Body of pancreas (tissue), 4 donors: ENCODE results near the gene PSIP1. TPM values are rescaled to one million over a fixed set of nuclear protein-coding genes. Genes with fewer than 3 reads are reported as not detected.

ENCODE experiments used
- ATAC-seq: fragments of 150-250 bp; one replicate; pipeline ENCODE4 v1.9.1; 2016
- DNase-seq, 4 donors: peaks; one replicate each; pipeline ENCODE4 v3.0.0-alpha.2; 2019
- H3K27ac ChIP-seq, 4 donors: fragments of 200-600 bp; sonication (generic); 1 replicate in 3 of 4; 2 replicates in 1 of 4; pipeline versions ENCODE4 v1.5.1 to v1.6.1; 2016 to 2019; ENCODE audit warnings: mild to moderate bottlenecking in 1 of 4, mixed read lengths in 1 of 4, moderate library complexity in 1 of 4
- H3K27me3 ChIP-seq, 2 donors: fragments of 200-600 bp; sonication (generic); one replicate each; pipeline ENCODE4 v1.6.0; 2016; ENCODE audit warnings: mild to moderate bottlenecking in 1 of 2
- H3K36me3 ChIP-seq, 2 donors: fragments of 200-600 bp; sonication (generic); replicated peaks in 1 of 2; 2 replicates each; pipeline ENCODE4 v1.5.1; 2016; ENCODE audit warnings: low read depth in 2 of 2; ENCODE audit not compliant: insufficient read depth in 1 of 2
- H3K4me1 ChIP-seq: fragments of 200-600 bp; sonication (generic); one replicate; pipeline ENCODE4 v1.6.0; 2016
- H3K4me3 ChIP-seq, 2 donors: fragments of 200-600 bp; sonication (generic); 1 replicate in 1 of 2; 2 replicates in 1 of 2; pipeline ENCODE4 v1.5.1; 2016 to 2019
- H3K9me3 ChIP-seq, 3 donors: fragments of 200-600 bp; sonication (generic); 1 replicate in 2 of 3; 2 replicates in 1 of 3; pipeline ENCODE4 v1.5.1; 2016
- CTCF ChIP-seq, 7 experiments: fragments of 450-650 bp in 4 of 7; fragments of 200-600 bp in 3 of 7; sonication (generic) in 3 of 7; IDR thresholded peaks; one replicate each; pipeline ENCODE4 v1.5.1; 2016 to 2019; ENCODE audit warnings: antibody characterized with exemption in 7 of 7
- POLR2A ChIP-seq, 3 donors: fragments of 450-650 bp; IDR thresholded peaks; one replicate each; pipeline ENCODE4 v1.6.1; 2016; ENCODE audit warnings: antibody characterized with exemption in 3 of 3, mild to moderate bottlenecking in 2 of 3
- WGBS, 2 donors: methylation state at CpG; one replicate each; pipeline ENCODE4 v1.1.5; 2017; 5-methylcytosine and 5-hydroxymethylcytosine counted together
- intact Hi-C: fragments of 100-400 bp; cut with DNase I; formaldehyde crosslinking; loops from one replicate; pipeline ENCODE4 v1.15.1; 2023
- total RNA-seq, 2 donors: library from RNA; depleted of rRNA; stranded (reverse); fragments of >200 nt; gene quantifications; one replicate each; pipeline ENCODE4 v1.1.0, GENCODE V29; 2016

PSIP1 gene
- total RNA-seq, 2 donors from 2014 or later: 21.5 to 25.7 TPM

- H3K27ac ChIP-seq: peak overlapping the region; percentile 80 to 93 (median 88)
- peak overlapping the region; percentile 74 to 98 for H3K4me3 ChIP-seq
- H3K27me3 ChIP-seq: no peaks in the 10 kb centered on the region
- no peaks in the 10 kb centered on the region for H3K9me3 ChIP-seq
- peak; percentile 76 for ATAC-seq
- TF ChIP-seq POLR2A (IDR thresholded peaks at IDR 0.05) (no peak), CTCF (IDR thresholded peaks at IDR 0.05) (no peak)
- H3K4me1 ChIP-seq: peaks cover 11% of the 10 kb centered on the region
- WGBS, 2 donors: 2% methylated on average over 12 to 59 of the region's 76 CpGs
- intact Hi-C loops: no loop called here
- peak in 3 of 4 donors; percentile 22 to 33 (median 24) for DNase-seq
- no peaks in the 10 kb centered on the region for H3K36me3 ChIP-seq
Observed at GRCh38 chr9:15509931-15510788, 610 bp downstream of the PSIP1 start.

DNA sequence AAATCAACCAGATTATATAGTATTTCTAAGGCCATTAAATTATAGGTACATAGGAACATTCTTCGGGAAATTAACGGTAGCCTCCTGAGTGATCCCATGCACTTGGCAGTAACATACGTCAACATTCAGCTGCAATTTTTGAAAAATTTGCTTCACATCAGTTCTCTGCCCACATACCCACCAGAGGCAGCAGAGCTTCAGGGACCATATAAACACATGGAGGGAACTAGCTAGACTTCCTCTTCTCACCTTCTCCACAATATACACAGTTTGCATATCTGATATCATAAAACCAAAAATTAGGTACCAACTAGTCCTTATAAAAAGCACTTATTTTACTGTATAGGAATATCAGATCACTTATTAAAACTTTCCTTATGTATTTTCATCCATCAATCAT lies 4.8 kb downstream of the PSIP1 start:
- no peak for DNase-seq
- H3K27ac ChIP-seq: no peak overlapping the region
- TF ChIP-seq CTCF (IDR thresholded peaks at IDR 0.05) (no peak), POLR2A (IDR thresholded peaks at IDR 0.05) (no peak)
- H3K4me3 ChIP-seq: no peak overlapping the region
- intact Hi-C loops: no loop called here
- no peak for ATAC-seq
- H3K36me3 ChIP-seq: no peaks in the 10 kb centered on the region
- no peaks in the 10 kb centered on the region for H3K27me3 ChIP-seq
- peaks cover 11% of the 10 kb centered on the region for H3K4me1 ChIP-seq
- 88 to 90% methylated on average over 3 of the region's 3 CpGs for WGBS, 2 donors
- H3K9me3 ChIP-seq: no peaks in the 10 kb centered on the region

DNA sequence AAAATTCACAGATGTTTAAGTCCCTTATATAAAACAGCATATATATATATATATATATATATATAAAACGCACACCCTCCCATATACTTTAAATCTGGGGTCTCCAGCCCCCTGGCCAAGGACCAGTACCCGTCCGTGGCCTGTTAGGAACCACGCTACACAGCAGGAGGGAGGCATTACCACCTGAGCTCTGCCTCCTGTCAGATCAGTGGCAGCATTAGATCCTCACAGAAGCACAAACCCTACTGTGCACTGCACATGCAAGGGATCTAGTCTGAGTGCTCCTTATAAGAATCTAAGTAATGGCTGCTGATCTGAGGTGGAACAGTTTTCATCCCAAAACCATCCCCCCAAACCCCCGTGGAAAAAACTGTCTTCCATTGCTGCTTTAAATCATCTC lies 9.0 kb downstream of the PSIP1 start:
- ATAC-seq: no peak
- no peak overlapping the region for H3K4me3 ChIP-seq
- no peaks in the 10 kb centered on the region for H3K36me3 ChIP-seq
- intact Hi-C loops: no loop called here
- DNase-seq: no peak
- no peak for TF ChIP-seq CTCF (IDR thresholded peaks at IDR 0.05)
- TF ChIP-seq POLR2A (IDR thresholded peaks at IDR 0.05): no peak
- H3K9me3 ChIP-seq: no peaks in the 10 kb centered on the region
- 89 to 92% methylated on average over 5 of the region's 5 CpGs for WGBS, 2 donors
- H3K4me1 ChIP-seq: no peaks in the 10 kb centered on the region
- no peaks in the 10 kb centered on the region for H3K27me3 ChIP-seq
- H3K27ac ChIP-seq: no peak overlapping the region

- WGBS, 2 donors: 40 to 44% methylated on average over 6 of the region's 6 CpGs
- Histone ChIP-seq H3K27ac (no peak overlapping the region), H3K27me3 (no peaks in the 10 kb centered on the region), H3K4me3 (no peak overlapping the region), H3K9me3 (no peaks in the 10 kb centered on the region), H3K4me1 (no peaks in the 10 kb centered on the region), H3K36me3 (no peaks in the 10 kb centered on the region)
- intact Hi-C loops: no loop called here
- TF ChIP-seq POLR2A (IDR thresholded peaks at IDR 0.05) (no peak), CTCF (IDR thresholded peaks at IDR 0.05) (peak in 1 of 7 experiments; percentile 5)
- no peak for DNase-seq
- no peak for ATAC-seq
Observed at GRCh38 chr9:15501179-15501578, 9.6 kb downstream of the PSIP1 start.

DNA sequence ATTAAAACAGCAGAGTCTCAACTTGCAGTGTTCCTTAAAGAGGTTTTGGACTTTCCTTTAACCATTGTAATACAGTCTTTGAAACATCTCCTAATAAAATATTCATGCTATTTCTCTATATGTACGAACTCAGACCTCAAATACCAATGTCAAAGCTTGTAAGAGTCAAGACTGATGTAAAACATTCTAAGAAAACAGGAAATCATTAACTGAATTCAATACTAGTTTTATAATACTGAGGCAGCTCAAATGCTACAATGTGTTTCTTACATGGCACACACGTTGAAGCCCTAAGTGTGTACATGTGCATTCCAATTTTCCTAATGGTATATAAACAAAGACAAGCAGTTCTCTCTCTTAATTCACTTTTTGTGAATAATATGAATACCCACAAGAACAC lies 11.6 kb downstream of the PSIP1 start:
- DNase-seq (no peak), ATAC-seq (no peak)
- no peak for TF ChIP-seq CTCF (IDR thresholded peaks at IDR 0.05)
- no peak for TF ChIP-seq POLR2A (IDR thresholded peaks at IDR 0.05)
- H3K4me3 ChIP-seq: no peak overlapping the region
- intact Hi-C loops: no loop called here
- 61 to 79% methylated on average over 2 of the region's 2 CpGs for WGBS, 2 donors
- no peaks in the 10 kb centered on the region for H3K27me3 ChIP-seq
- H3K9me3 ChIP-seq: no peaks in the 10 kb centered on the region
- no peaks in the 10 kb centered on the region for H3K4me1 ChIP-seq
- no peaks in the 10 kb centered on the region for H3K36me3 ChIP-seq
- no peak overlapping the region for H3K27ac ChIP-seq
